ENCODE data around the gene PPP3R1. TPM values are rescaled to one million over a fixed set of nuclear protein-coding genes. Genes with fewer than 3 reads are reported as not detected.
"Not testable (repeated sequence)": the region's sequence is repeated elsewhere in the genome, so short reads cannot be mapped to it uniquely, and the experiment has no call there.

Gene PPP3R1
- total RNA-seq, 1 donor from 2014 or later: 39.1 TPM

- Histone ChIP-seq H3K9ac (ENCODE audit: low read depth in 1 of 3, low read length in 3 of 3) (no peak overlapping the region), H3K27ac (ENCODE audit: low read depth, low read length) (no peak overlapping the region), H3K27me3 (ENCODE audit: control insufficient read depth in 3 of 3, insufficient read depth in 3 of 3, low read length in 3 of 3) (no peaks in the 10 kb centered on the region), H3K36me3 (ENCODE audit: control insufficient read depth in 3 of 3, insufficient read depth in 3 of 3, low read length in 3 of 3) (peaks cover 1 to 15% (median 2%) of the 10 kb centered on the region in 3 donors), H3K9me3 (ENCODE audit: control insufficient read depth in 3 of 3, low read length in 3 of 3) (no peaks in the 10 kb centered on the region), H3K4me1 (ENCODE audit: control insufficient read depth in 3 of 3, insufficient read depth in 3 of 3, low read length in 3 of 3) (no peaks in the 10 kb centered on the region), H3K4me3 (ENCODE audit: low read length in 3 of 3) (no peak overlapping the region)
Measured at GRCh38 chr2:68178954-68179627, 73.2 kb downstream of the PPP3R1 start.

GRCh38 chr2:68178432-68178831 lies 73.9 kb downstream of the PPP3R1 start:
- H3K9ac ChIP-seq (ENCODE audit: low read depth in 1 of 3, low read length in 3 of 3): no peak overlapping the region
- no peak overlapping the region for H3K4me3 ChIP-seq (ENCODE audit: low read length in 3 of 3)
- H3K36me3 ChIP-seq (ENCODE audit: control insufficient read depth in 3 of 3, insufficient read depth in 3 of 3, low read length in 3 of 3): peaks cover 2 to 12% (median 5%) of the 10 kb centered on the region in 3 donors
- no peaks in the 10 kb centered on the region for H3K27me3 ChIP-seq (ENCODE audit: control insufficient read depth in 3 of 3, insufficient read depth in 3 of 3, low read length in 3 of 3)
- no peaks in the 10 kb centered on the region for H3K4me1 ChIP-seq (ENCODE audit: control insufficient read depth in 3 of 3, insufficient read depth in 3 of 3, low read length in 3 of 3)
- no peak overlapping the region for H3K27ac ChIP-seq (ENCODE audit: low read depth, low read length)
- no peaks in the 10 kb centered on the region for H3K9me3 ChIP-seq (ENCODE audit: control insufficient read depth in 3 of 3, low read length in 3 of 3)

- Histone ChIP-seq H3K27ac (ENCODE audit: low read depth, low read length) (no peak overlapping the region), H3K36me3 (ENCODE audit: control insufficient read depth in 3 of 3, insufficient read depth in 3 of 3, low read length in 3 of 3) (peaks cover 2 to 12% (median 5%) of the 10 kb centered on the region in 3 donors), H3K9ac (ENCODE audit: low read depth in 1 of 3, low read length in 3 of 3) (no peak overlapping the region), H3K27me3 (ENCODE audit: control insufficient read depth in 3 of 3, insufficient read depth in 3 of 3, low read length in 3 of 3) (no peaks in the 10 kb centered on the region), H3K4me1 (ENCODE audit: control insufficient read depth in 3 of 3, insufficient read depth in 3 of 3, low read length in 3 of 3) (no peaks in the 10 kb centered on the region), H3K9me3 (ENCODE audit: control insufficient read depth in 3 of 3, low read length in 3 of 3) (no peaks in the 10 kb centered on the region), H3K4me3 (ENCODE audit: low read length in 3 of 3) (no peak overlapping the region)
Measured at GRCh38 chr2:68177541-68177940, 74.8 kb downstream of the PPP3R1 start.

- H3K9ac ChIP-seq (ENCODE audit: low read depth in 1 of 3, low read length in 3 of 3): no peak overlapping the region
- no peaks in the 10 kb centered on the region for H3K9me3 ChIP-seq (ENCODE audit: control insufficient read depth in 3 of 3, low read length in 3 of 3)
- H3K36me3 ChIP-seq (ENCODE audit: control insufficient read depth in 3 of 3, insufficient read depth in 3 of 3, low read length in 3 of 3): peaks cover 5 to 14% (median 7%) of the 10 kb centered on the region in 3 donors
- no peaks in the 10 kb centered on the region for H3K27me3 ChIP-seq (ENCODE audit: control insufficient read depth in 3 of 3, insufficient read depth in 3 of 3, low read length in 3 of 3)
- no peaks in the 10 kb centered on the region for H3K4me1 ChIP-seq (ENCODE audit: control insufficient read depth in 3 of 3, insufficient read depth in 3 of 3, low read length in 3 of 3)
- no peak overlapping the region for H3K27ac ChIP-seq (ENCODE audit: low read depth, low read length)
- H3K4me3 ChIP-seq (ENCODE audit: low read length in 3 of 3): no peak overlapping the region
Measured at GRCh38 chr2:68176657-68177056, 75.7 kb downstream of the PPP3R1 start.

- H3K4me3 ChIP-seq (ENCODE audit: low read length in 3 of 3); H3K9me3 ChIP-seq (ENCODE audit: control insufficient read depth in 3 of 3, low read length in 3 of 3): not testable (repeated sequence)
- H3K36me3 ChIP-seq (ENCODE audit: control insufficient read depth in 3 of 3, insufficient read depth in 3 of 3, low read length in 3 of 3): peaks cover 5 to 13% (median 10%) of the 10 kb centered on the region in 3 donors
Measured at GRCh38 chr2:68175210-68175609, 77.1 kb downstream of the PPP3R1 start.

GRCh38 chr2:68172990-68173700 lies 79.2 kb downstream of the PPP3R1 start:
- peaks cover 9 to 10% (median 10%) of the 10 kb centered on the region in 3 donors for H3K36me3 ChIP-seq (ENCODE audit: control insufficient read depth in 3 of 3, insufficient read depth in 3 of 3, low read length in 3 of 3)
- no peaks in the 10 kb centered on the region for H3K27me3 ChIP-seq (ENCODE audit: control insufficient read depth in 3 of 3, insufficient read depth in 3 of 3, low read length in 3 of 3)
- H3K9me3 ChIP-seq (ENCODE audit: control insufficient read depth in 3 of 3, low read length in 3 of 3): no peaks in the 10 kb centered on the region
- no peak overlapping the region for H3K27ac ChIP-seq (ENCODE audit: low read depth, low read length)
- H3K9ac ChIP-seq (ENCODE audit: low read depth in 1 of 3, low read length in 3 of 3): no peak overlapping the region
- H3K4me3 ChIP-seq (ENCODE audit: low read length in 3 of 3): no peak overlapping the region
- no peaks in the 10 kb centered on the region for H3K4me1 ChIP-seq (ENCODE audit: control insufficient read depth in 3 of 3, insufficient read depth in 3 of 3, low read length in 3 of 3)

More at GRCh38 chr2:68175210-68175609, 77.1 kb downstream of the PPP3R1 start:
- not testable (repeated sequence) for H3K9ac ChIP-seq (ENCODE audit: low read depth in 1 of 3, low read length in 3 of 3); H3K27me3 ChIP-seq (ENCODE audit: control insufficient read depth in 3 of 3, insufficient read depth in 3 of 3, low read length in 3 of 3); H3K27ac ChIP-seq (ENCODE audit: low read depth, low read length); H3K4me1 ChIP-seq (ENCODE audit: control insufficient read depth in 3 of 3, insufficient read depth in 3 of 3, low read length in 3 of 3)

- Histone ChIP-seq H3K27me3 (ENCODE audit: control insufficient read depth in 3 of 3, insufficient read depth in 3 of 3, low read length in 3 of 3) (no peaks in the 10 kb centered on the region), H3K4me3 (ENCODE audit: low read length in 3 of 3) (no peak overlapping the region), H3K9me3 (ENCODE audit: control insufficient read depth in 3 of 3, low read length in 3 of 3) (no peaks in the 10 kb centered on the region), H3K9ac (ENCODE audit: low read depth in 1 of 3, low read length in 3 of 3) (no peak overlapping the region), H3K4me1 (ENCODE audit: control insufficient read depth in 3 of 3, insufficient read depth in 3 of 3, low read length in 3 of 3) (no peaks in the 10 kb centered on the region), H3K27ac (ENCODE audit: low read depth, low read length) (no peak overlapping the region), H3K36me3 (ENCODE audit: control insufficient read depth in 3 of 3, insufficient read depth in 3 of 3, low read length in 3 of 3) (peaks cover 9 to 10% (median 10%) of the 10 kb centered on the region in 3 donors)
Measured at GRCh38 chr2:68172521-68172920, 79.8 kb downstream of the PPP3R1 start.

- Histone ChIP-seq H3K4me1 (ENCODE audit: control insufficient read depth in 3 of 3, insufficient read depth in 3 of 3, low read length in 3 of 3) (no peaks in the 10 kb centered on the region), H3K4me3 (ENCODE audit: low read length in 3 of 3) (no peak overlapping the region), H3K27me3 (ENCODE audit: control insufficient read depth in 3 of 3, insufficient read depth in 3 of 3, low read length in 3 of 3) (no peaks in the 10 kb centered on the region), H3K36me3 (ENCODE audit: control insufficient read depth in 3 of 3, insufficient read depth in 3 of 3, low read length in 3 of 3) (peaks cover 10 to 13% (median 10%) of the 10 kb centered on the region in 3 donors), H3K9ac (ENCODE audit: low read depth in 1 of 3, low read length in 3 of 3) (no peak overlapping the region), H3K9me3 (ENCODE audit: control insufficient read depth in 3 of 3, low read length in 3 of 3) (no peaks in the 10 kb centered on the region), H3K27ac (ENCODE audit: low read depth, low read length) (no peak overlapping the region)
Measured at GRCh38 chr2:68171684-68172083, 80.6 kb downstream of the PPP3R1 start.

- H3K27ac ChIP-seq (ENCODE audit: low read depth, low read length): no peak overlapping the region
- H3K4me3 ChIP-seq (ENCODE audit: low read length in 3 of 3): no peak overlapping the region
- H3K9me3 ChIP-seq (ENCODE audit: control insufficient read depth in 3 of 3, low read length in 3 of 3): no peaks in the 10 kb centered on the region
- H3K27me3 ChIP-seq (ENCODE audit: control insufficient read depth in 3 of 3, insufficient read depth in 3 of 3, low read length in 3 of 3): no peaks in the 10 kb centered on the region
- no peak overlapping the region for H3K9ac ChIP-seq (ENCODE audit: low read depth in 1 of 3, low read length in 3 of 3)
- peaks cover 10 to 17% (median 10%) of the 10 kb centered on the region in 3 donors for H3K36me3 ChIP-seq (ENCODE audit: control insufficient read depth in 3 of 3, insufficient read depth in 3 of 3, low read length in 3 of 3)
- H3K4me1 ChIP-seq (ENCODE audit: control insufficient read depth in 3 of 3, insufficient read depth in 3 of 3, low read length in 3 of 3): no peaks in the 10 kb centered on the region
Measured at GRCh38 chr2:68171146-68171545, 81.2 kb downstream of the PPP3R1 start.

GRCh38 chr2:68169308-68169707 lies 83.0 kb downstream of the PPP3R1 start:
- H3K36me3 ChIP-seq (ENCODE audit: control insufficient read depth in 3 of 3, insufficient read depth in 3 of 3, low read length in 3 of 3): peaks cover 10 to 20% (median 10%) of the 10 kb centered on the region in 3 donors
- H3K9me3 ChIP-seq (ENCODE audit: control insufficient read depth in 3 of 3, low read length in 3 of 3): no peaks in the 10 kb centered on the region
- H3K4me3 ChIP-seq (ENCODE audit: low read length in 3 of 3): no peak overlapping the region

More at GRCh38 chr2:68169308-68169707, 83.0 kb downstream of the PPP3R1 start:
- Histone ChIP-seq H3K4me1 (ENCODE audit: control insufficient read depth in 3 of 3, insufficient read depth in 3 of 3, low read length in 3 of 3) (no peaks in the 10 kb centered on the region), H3K27me3 (ENCODE audit: control insufficient read depth in 3 of 3, insufficient read depth in 3 of 3, low read length in 3 of 3) (no peaks in the 10 kb centered on the region), H3K9ac (ENCODE audit: low read depth in 1 of 3, low read length in 3 of 3) (no peak overlapping the region), H3K27ac (ENCODE audit: low read depth, low read length) (no peak overlapping the region)
